Activated CD4-positive, alpha-beta T cell treated with anti-CD3 and anti-CD28 coated beads, Interleukin-2, amount 10 ng/mL, durations not matched to agents 7 days and 5 days (primary cell): ENCODE results near the gene DRG2. TPM values are rescaled to one million over a fixed set of nuclear protein-coding genes. Genes with fewer than 3 reads are reported as not detected.

Experiments
- CTCF ChIA-PET: fragments of 350-600 bp; sonication (Branson Sonifier 250); formaldehyde crosslinking; loops from one replicate; lab custom pipeline; 2021; ENCODE audit warnings: antibody characterized with exemption; lab: Charles Lee
- POLR2A ChIA-PET: fragments of 350-600 bp; sonication (Branson Sonifier 250); formaldehyde crosslinking; loops from one replicate; lab custom pipeline; 2021; ENCODE audit warnings: antibody characterized with exemption; lab: Charles Lee
- DNase-seq: peaks from one replicate; pipeline ENCODE4 v3.0.0-alpha.2; 2020
- H3K27ac Mint-ChIP-seq: one replicate; pipeline ENCODE4 v1.8.0; 2021; ENCODE audit warnings: mild to moderate bottlenecking, moderate library complexity, mixed read lengths
- H3K27me3 Mint-ChIP-seq: one replicate; pipeline ENCODE4 v1.8.0; 2021; ENCODE audit warnings: mixed read lengths
- H3K36me3 Mint-ChIP-seq: one replicate; pipeline ENCODE4 v1.8.0; 2021; ENCODE audit warnings: low read depth, mixed read lengths
- H3K4me1 Mint-ChIP-seq: one replicate; pipeline ENCODE4 v1.8.0; 2021; ENCODE audit warnings: mixed read lengths
- H3K4me3 Mint-ChIP-seq: one replicate; pipeline ENCODE4 v1.8.0; 2021; ENCODE audit warnings: mild to moderate bottlenecking, moderate library complexity, mixed read lengths
- H3K9me3 Mint-ChIP-seq: one replicate; pipeline ENCODE4 v1.8.0; 2021; ENCODE audit warnings: mixed read lengths
- total RNA-seq, 2 experiments: library from RNA; stranded (reverse); gene quantifications; one replicate each; pipeline ENCODE4 v1.2.3, GENCODE V29; 2021

The DRG2 gene
- total RNA-seq, 2 experiments from 2014 or later: 45.9 to 52.2 TPM

GRCh38 chr17:18109935-18110485 lies 22.3 kb downstream of the DRG2 start:
- H3K36me3 Mint-ChIP-seq: no peaks in the 10 kb centered on the region
- no peak for DNase-seq
- no peak overlapping the region for H3K4me3 Mint-ChIP-seq
- CTCF ChIA-PET: no interaction called here
- H3K27ac Mint-ChIP-seq: no peak overlapping the region
- POLR2A ChIA-PET: no interaction called here
- H3K9me3 Mint-ChIP-seq: no peaks in the 10 kb centered on the region
- no peaks in the 10 kb centered on the region for H3K4me1 Mint-ChIP-seq
- H3K27me3 Mint-ChIP-seq: no peaks in the 10 kb centered on the region

GRCh38 chr17:18110636-18111145 lies 22.9 kb downstream of the DRG2 start:
- POLR2A ChIA-PET: no interaction called here
- H3K4me1 Mint-ChIP-seq: no peaks in the 10 kb centered on the region
- no peak for DNase-seq
- H3K9me3 Mint-ChIP-seq: no peaks in the 10 kb centered on the region
- H3K27me3 Mint-ChIP-seq: no peaks in the 10 kb centered on the region
- CTCF ChIA-PET: no interaction called here
- H3K36me3 Mint-ChIP-seq: no peaks in the 10 kb centered on the region
- H3K27ac Mint-ChIP-seq: no peak overlapping the region
- H3K4me3 Mint-ChIP-seq: no peak overlapping the region

GRCh38 chr17:18111330-18111971 lies 23.7 kb downstream of the DRG2 start:
- POLR2A ChIA-PET: no interaction called here
- no peak overlapping the region for H3K4me3 Mint-ChIP-seq
- no peaks in the 10 kb centered on the region for H3K27me3 Mint-ChIP-seq
- no peak overlapping the region for H3K27ac Mint-ChIP-seq
- no peak for DNase-seq
- CTCF ChIA-PET: no interaction called here
- H3K4me1 Mint-ChIP-seq: no peaks in the 10 kb centered on the region
- no peaks in the 10 kb centered on the region for H3K9me3 Mint-ChIP-seq
- H3K36me3 Mint-ChIP-seq: no peaks in the 10 kb centered on the region

GRCh38 chr17:18115517-18115916 lies 27.8 kb downstream of the DRG2 start:
- Mint-ChIP-seq H3K9me3 (peaks cover 4% of the 10 kb centered on the region), H3K36me3 (peaks cover 3% of the 10 kb centered on the region), H3K27ac (no peak overlapping the region), H3K27me3 (no peaks in the 10 kb centered on the region), H3K4me1 (no peaks in the 10 kb centered on the region), H3K4me3 (no peak overlapping the region)
- ChIA-PET POLR2A (no interaction called here), CTCF (no interaction called here)
- DNase-seq: no peak

- Mint-ChIP-seq H3K9me3 (peaks cover 4% of the 10 kb centered on the region), H3K36me3 (peaks cover 3% of the 10 kb centered on the region), H3K27me3 (no peaks in the 10 kb centered on the region), H3K4me3 (no peak overlapping the region), H3K4me1 (no peaks in the 10 kb centered on the region), H3K27ac (no peak overlapping the region)
- no peak for DNase-seq
- POLR2A ChIA-PET: no interaction called here
- CTCF ChIA-PET: no interaction called here
Observed at GRCh38 chr17:18116078-18116477, 28.3 kb downstream of the DRG2 start.

GRCh38 chr17:18117533-18117932 lies 29.8 kb downstream of the DRG2 start:
- no peaks in the 10 kb centered on the region for H3K4me1 Mint-ChIP-seq
- peaks cover 4% of the 10 kb centered on the region for H3K9me3 Mint-ChIP-seq
- H3K4me3 Mint-ChIP-seq: no peak overlapping the region
- peaks cover 3% of the 10 kb centered on the region for H3K36me3 Mint-ChIP-seq
- DNase-seq: no peak
- CTCF ChIA-PET: interaction anchor here (0.8 kb wide), 1 partner anchor 19 kb away, joined by 3 read pairs; no protein-coding TSS in a partner anchor
- no peaks in the 10 kb centered on the region for H3K27me3 Mint-ChIP-seq
- no peak overlapping the region for H3K27ac Mint-ChIP-seq
- POLR2A ChIA-PET: no interaction called here

GRCh38 chr17:18117982-18118975 lies 30.5 kb downstream of the DRG2 start:
- Mint-ChIP-seq H3K27me3 (no peaks in the 10 kb centered on the region), H3K9me3 (peaks cover 4% of the 10 kb centered on the region), H3K27ac (no peak overlapping the region), H3K36me3 (peaks cover 3% of the 10 kb centered on the region), H3K4me1 (no peaks in the 10 kb centered on the region), H3K4me3 (no peak overlapping the region)
- CTCF ChIA-PET: interaction anchor here (0.8 kb wide), 1 partner anchor 19 kb away, joined by 3 read pairs; no protein-coding TSS in a partner anchor
- POLR2A ChIA-PET: no interaction called here
- DNase-seq: no peak

GRCh38 chr17:18119166-18119745 lies 31.5 kb downstream of the DRG2 start:
- no peaks in the 10 kb centered on the region for H3K4me1 Mint-ChIP-seq
- peaks cover 4% of the 10 kb centered on the region for H3K9me3 Mint-ChIP-seq
- H3K27ac Mint-ChIP-seq: peak overlapping the region; percentile 31
- peaks cover 3% of the 10 kb centered on the region for H3K36me3 Mint-ChIP-seq
- DNase-seq: no peak
- H3K4me3 Mint-ChIP-seq: no peak overlapping the region
- ChIA-PET CTCF (no interaction called here), POLR2A (no interaction called here)
- H3K27me3 Mint-ChIP-seq: no peaks in the 10 kb centered on the region

GRCh38 chr17:18119938-18120337 lies 32.2 kb downstream of the DRG2 start:
- H3K36me3 Mint-ChIP-seq: peaks cover 3% of the 10 kb centered on the region
- H3K4me1 Mint-ChIP-seq: no peaks in the 10 kb centered on the region
- H3K27ac Mint-ChIP-seq: no peak overlapping the region
- H3K4me3 Mint-ChIP-seq: no peak overlapping the region
- DNase-seq: no peak
- CTCF ChIA-PET: no interaction called here
- no peaks in the 10 kb centered on the region for H3K27me3 Mint-ChIP-seq
- H3K9me3 Mint-ChIP-seq: peaks cover 4% of the 10 kb centered on the region
- POLR2A ChIA-PET: no interaction called here

- Mint-ChIP-seq H3K36me3 (peaks cover 3% of the 10 kb centered on the region), H3K9me3 (peaks cover 4% of the 10 kb centered on the region), H3K4me3 (no peak overlapping the region), H3K4me1 (no peaks in the 10 kb centered on the region), H3K27me3 (no peaks in the 10 kb centered on the region), H3K27ac (no peak overlapping the region)
- DNase-seq: no peak
- CTCF ChIA-PET: no interaction called here
- POLR2A ChIA-PET: no interaction called here
Observed at GRCh38 chr17:18120461-18121017, 32.8 kb downstream of the DRG2 start.

- Mint-ChIP-seq H3K27ac (no peak overlapping the region), H3K4me3 (no peak overlapping the region), H3K36me3 (peaks cover 3% of the 10 kb centered on the region), H3K27me3 (no peaks in the 10 kb centered on the region), H3K9me3 (peaks cover 4% of the 10 kb centered on the region), H3K4me1 (no peaks in the 10 kb centered on the region)
- ChIA-PET POLR2A (no interaction called here), CTCF (no interaction called here)
- no peak for DNase-seq
Observed at GRCh38 chr17:18121144-18121910, 33.6 kb downstream of the DRG2 start.
